ENCODE data around the gene ST8SIA6. TPM values are rescaled to one million over a fixed set of nuclear protein-coding genes. Genes with fewer than 3 reads are reported as not detected.

ST8SIA6 gene
- 0.14 TPM in 1 of 2 replicates, not detected in the other for total RNA-seq

GRCh38 chr10:17454161-17455014, at the start of gene ST8SIA6:
Gene ST8SIA6, minus strand, starts transcription at chr10:17454595. Its CDS starts 340 bp downstream, at chr10:17454255.

Small RNA genes within 50 kb of the gene (small RNA-seq; reads per million reads assigned to genes)
- gene RF00019 (ENCODE audit: low replicate concordance), result not detected

Other genes with a start within 250 kb of the ST8SIA6 start
- 7,892 and 10,700 TPM in 2 replicates for gene VIM, start 226.4 kb downstream of the ST8SIA6 start, total RNA-seq
- 21.9 and 34.4 TPM in 2 replicates for gene HACD1, start 162.8 kb upstream of the ST8SIA6 start, total RNA-seq
- 30.2 and 46.8 TPM in 2 replicates for gene STAM, start 189.6 kb upstream of the ST8SIA6 start, total RNA-seq